Tibial nerve (tissue), 4 donors: ENCODE data around the gene YOD1.

Source experiments
- CTCF ChIP-seq, 5 experiments: fragments of 200-600 bp in 3 of 5; fragments of 450-650 bp in 2 of 5; sonication (generic) in 3 of 5; IDR thresholded peaks; one replicate each; pipeline ENCODE4 v1.5.1; 2016 to 2019; ENCODE audit warnings: antibody characterized with exemption in 5 of 5, mild to moderate bottlenecking in 3 of 5, moderate library complexity in 2 of 5
- EP300 ChIP-seq, 2 donors: sonication (generic); formaldehyde crosslinking; IDR thresholded peaks; one replicate each; pipeline ENCODE4 v1.6.1; 2017; ENCODE audit warnings: antibody characterized with exemption in 2 of 2, mild to moderate bottlenecking in 1 of 2
- POLR2A ChIP-seq, 2 donors: fragments of 450-650 bp; IDR thresholded peaks; one replicate each; pipeline ENCODE4 v1.6.1; 2017; ENCODE audit warnings: antibody characterized with exemption in 2 of 2, mild to moderate bottlenecking in 2 of 2, moderate library complexity in 2 of 2

GRCh38 chr1:207002724-207003146 lies 48.3 kb downstream of the YOD1 start:
- TF ChIP-seq POLR2A (IDR thresholded peaks at IDR 0.05) = no peak
- TF ChIP-seq CTCF (IDR thresholded peaks at IDR 0.05) = no peak
- TF ChIP-seq EP300 (IDR thresholded peaks at IDR 0.05) = no peak
